ENCODE data around the gene CARMIL1.

The CARMIL1 gene

GRCh38 chr6:25586927-25587326 lies 307.8 kb downstream of the CARMIL1 start:
- no peak for DNase-seq

- no peak for DNase-seq
Observed at GRCh38 chr6:25590986-25591385, 311.8 kb downstream of the CARMIL1 start.

GRCh38 chr6:25596928-25597818 lies 318.0 kb downstream of the CARMIL1 start:
- DNase-seq, result no peak

GRCh38 chr6:25599516-25600085 lies 320.4 kb downstream of the CARMIL1 start:
- no peak for DNase-seq

GRCh38 chr6:25601800-25602673 lies 322.9 kb downstream of the CARMIL1 start:
- DNase-seq, result peak; percentile 46

GRCh38 chr6:25602674-25602982 lies 323.5 kb downstream of the CARMIL1 start:
- no peak for DNase-seq

GRCh38 chr6:25603251-25603650 lies 324.1 kb downstream of the CARMIL1 start:
- no peak for DNase-seq

- DNase-seq, result no peak
Observed at GRCh38 chr6:25606151-25606550, 327.0 kb downstream of the CARMIL1 start.

GRCh38 chr6:25608558-25609174 lies 329.5 kb downstream of the CARMIL1 start:
- no peak for DNase-seq

GRCh38 chr6:25612666-25613065 lies 333.5 kb downstream of the CARMIL1 start:
- DNase-seq, result no peak

GRCh38 chr6:25613415-25613814 lies 334.2 kb downstream of the CARMIL1 start:
- DNase-seq, result no peak

- no peak for DNase-seq
Observed at GRCh38 chr6:25614052-25614451, 334.9 kb downstream of the CARMIL1 start.

GRCh38 chr6:25615471-25615870 lies 336.3 kb downstream of the CARMIL1 start:
- no peak for DNase-seq

- no peak for DNase-seq
Observed at GRCh38 chr6:25617997-25618396, 338.8 kb downstream of the CARMIL1 start.

GRCh38 chr6:25619217-25619616 lies 340.0 kb downstream of the CARMIL1 start:
- DNase-seq, result no peak

- no peak for DNase-seq
Observed at GRCh38 chr6:25620391-25620790, 341.2 kb downstream of the CARMIL1 start.

GRCh38 chr6:25623065-25623464 lies 343.9 kb downstream of the CARMIL1 start:
- no peak for DNase-seq

- no peak for DNase-seq
Observed at GRCh38 chr6:25623879-25624278, 344.7 kb downstream of the CARMIL1 start.

GRCh38 chr6:25627001-25627400 lies 347.8 kb downstream of the CARMIL1 start:
- DNase-seq, result no peak

GRCh38 chr6:25628471-25629197 lies 349.5 kb downstream of the CARMIL1 start:
- no peak for DNase-seq

- DNase-seq, result no peak
Observed at GRCh38 chr6:25629198-25629576, 350.0 kb downstream of the CARMIL1 start.

GRCh38 chr6:25630508-25631278 lies 351.5 kb downstream of the CARMIL1 start:
- DNase-seq, result no peak
